Ecto neural progenitor cell (in vitro differentiated cells): Measurements from ENCODE around the gene KAT7.

Source experiments
- DNase-seq: peaks from one replicate; pipeline ENCODE4 v3.0.0-alpha.2; 2018; ENCODE audit warnings: low spot score

Gene KAT7

DNA sequence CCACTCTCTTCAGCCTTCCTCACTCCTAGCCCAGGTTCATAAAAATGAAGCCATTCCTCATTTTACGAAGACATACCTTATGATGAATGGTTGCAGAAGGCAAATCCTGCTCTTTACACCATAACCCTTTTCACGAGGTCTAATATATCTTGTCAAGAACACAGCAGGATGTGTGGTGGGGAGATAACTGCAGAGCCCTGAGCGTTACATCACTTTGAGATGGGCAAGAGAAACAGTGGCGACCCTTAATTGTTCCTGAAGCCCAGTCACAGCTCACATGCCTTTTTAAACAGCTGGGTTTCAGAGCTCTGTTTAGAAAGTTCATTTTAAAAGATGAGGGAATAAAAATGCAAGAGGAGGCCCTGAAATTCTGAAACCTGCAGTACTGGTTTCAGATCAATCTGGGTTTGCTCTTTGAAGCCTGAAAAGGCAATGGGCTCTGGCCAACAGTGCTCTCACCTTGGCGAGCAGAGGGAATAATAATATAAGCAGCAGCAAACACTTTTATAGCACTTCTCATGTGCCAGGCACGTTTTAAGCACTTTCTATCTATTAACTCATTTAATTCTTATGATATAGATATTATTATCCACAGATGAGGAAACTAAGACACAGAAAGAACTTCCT lies 27.4 kb upstream of the KAT7 start:
- DNase-seq = no peak

DNA sequence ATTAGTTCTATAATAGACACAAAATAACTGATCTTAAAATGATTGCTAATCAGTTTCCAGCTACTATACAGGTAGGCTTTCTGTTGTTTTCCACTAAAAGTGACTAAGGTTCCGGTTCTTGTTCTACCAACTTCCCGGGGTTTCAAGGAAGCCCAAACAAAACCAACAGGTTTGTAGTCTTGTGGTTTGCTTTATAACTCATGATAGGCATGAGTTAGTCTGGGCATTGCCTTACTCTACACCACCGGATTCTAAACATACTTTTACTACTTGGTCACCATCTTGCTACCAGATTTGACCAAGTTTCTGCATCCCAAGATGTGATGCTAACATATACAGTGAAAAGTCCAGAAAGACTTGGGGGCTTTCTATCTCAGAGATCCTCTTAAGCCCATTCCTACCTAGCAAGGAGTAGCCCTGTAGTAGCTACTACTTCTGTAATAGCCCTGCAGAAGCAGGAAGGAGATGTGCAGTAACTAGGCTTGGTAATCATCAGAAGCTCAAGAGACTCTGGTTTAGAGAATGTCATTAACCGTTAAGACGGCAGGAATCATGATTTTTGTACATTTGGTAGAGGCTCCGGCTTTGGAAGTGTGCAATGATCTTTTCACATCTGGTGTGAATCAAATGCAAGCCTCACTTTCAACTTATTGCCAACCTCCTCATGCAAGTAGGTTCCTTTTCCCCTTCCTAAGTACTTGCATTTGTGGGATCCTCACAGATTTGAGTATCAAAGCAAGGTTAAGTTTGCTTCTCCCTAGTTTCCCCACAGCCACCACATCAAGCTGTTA lies 26.1 kb upstream of the KAT7 start:
- no peak for DNase-seq

DNA sequence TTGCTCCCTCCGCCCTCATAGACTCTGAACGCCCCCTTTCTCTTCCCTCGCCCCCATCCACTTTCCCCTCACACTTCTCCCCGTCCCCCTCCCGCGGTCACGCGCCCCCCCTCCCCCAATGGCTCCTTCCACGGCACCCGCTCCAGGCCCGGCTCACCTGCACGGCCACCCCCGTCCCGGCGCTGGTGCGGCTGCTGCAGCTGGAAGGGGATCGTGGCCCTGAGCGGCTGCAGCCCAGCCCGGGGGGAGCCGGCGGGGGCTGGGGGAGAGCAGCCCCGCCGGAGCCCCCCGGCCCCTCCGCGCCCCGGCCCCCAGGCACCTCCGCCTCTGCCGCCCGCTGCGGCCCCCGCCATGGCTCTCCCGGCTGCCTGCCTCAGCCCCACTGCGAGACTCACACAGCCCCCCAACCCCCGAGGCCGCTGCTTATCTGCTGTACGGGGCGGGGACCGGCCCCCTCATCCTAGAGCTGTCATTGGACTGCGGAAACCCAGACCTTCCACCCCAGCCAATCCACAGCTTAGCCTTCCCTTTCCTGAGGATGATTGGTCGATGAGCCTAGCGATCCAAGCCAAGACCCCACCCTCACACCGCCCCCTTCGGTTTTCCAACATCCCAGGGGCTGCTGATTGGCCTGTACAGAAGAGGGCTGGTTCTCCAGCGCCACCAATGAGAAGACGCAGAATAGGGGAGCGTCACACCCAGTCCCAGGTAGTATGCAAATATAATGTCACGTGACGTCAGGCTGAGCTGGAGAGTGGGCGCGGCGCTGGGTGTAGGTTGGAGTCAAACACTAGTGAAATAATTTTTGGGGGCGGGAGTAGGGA lies 24.5 kb upstream of the KAT7 start, which contains the start of gene FAM117A:
TSS of gene FAM117A (minus strand) at position 397 of the 824 bp plus-strand sequence. CDS start at position 353, 44 bp downstream.
- DNase-seq = peak; percentile 99

DNA sequence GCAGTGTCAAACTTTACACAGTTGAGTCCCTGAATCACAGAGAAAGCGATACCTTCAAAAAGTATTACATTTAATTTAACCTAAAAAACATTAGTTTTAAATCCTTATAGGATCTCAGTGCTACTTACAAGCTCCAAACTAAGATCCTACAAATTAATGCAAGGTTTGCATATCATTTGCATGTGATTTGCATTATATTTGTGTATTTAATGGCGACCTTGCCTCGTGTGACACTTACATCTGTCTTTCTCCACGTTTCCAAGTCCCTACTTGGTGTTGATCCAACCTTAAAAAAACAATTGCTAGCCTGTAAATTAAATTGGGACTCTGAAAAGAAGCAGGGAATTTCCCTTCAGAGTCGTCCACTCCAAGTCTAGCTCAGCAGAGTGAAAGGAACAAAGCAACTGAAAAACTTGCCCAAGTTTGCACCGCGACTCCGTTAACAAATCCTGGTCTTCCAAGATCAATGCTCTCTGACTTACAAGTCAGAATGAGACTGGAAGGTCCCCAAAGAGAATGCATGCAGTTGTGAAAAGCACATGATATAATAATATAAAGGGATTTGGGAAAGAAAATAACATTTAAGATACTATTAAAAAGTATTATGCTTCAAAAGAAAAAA lies 23.8 kb upstream of the KAT7 start:
- no peak for DNase-seq

DNA sequence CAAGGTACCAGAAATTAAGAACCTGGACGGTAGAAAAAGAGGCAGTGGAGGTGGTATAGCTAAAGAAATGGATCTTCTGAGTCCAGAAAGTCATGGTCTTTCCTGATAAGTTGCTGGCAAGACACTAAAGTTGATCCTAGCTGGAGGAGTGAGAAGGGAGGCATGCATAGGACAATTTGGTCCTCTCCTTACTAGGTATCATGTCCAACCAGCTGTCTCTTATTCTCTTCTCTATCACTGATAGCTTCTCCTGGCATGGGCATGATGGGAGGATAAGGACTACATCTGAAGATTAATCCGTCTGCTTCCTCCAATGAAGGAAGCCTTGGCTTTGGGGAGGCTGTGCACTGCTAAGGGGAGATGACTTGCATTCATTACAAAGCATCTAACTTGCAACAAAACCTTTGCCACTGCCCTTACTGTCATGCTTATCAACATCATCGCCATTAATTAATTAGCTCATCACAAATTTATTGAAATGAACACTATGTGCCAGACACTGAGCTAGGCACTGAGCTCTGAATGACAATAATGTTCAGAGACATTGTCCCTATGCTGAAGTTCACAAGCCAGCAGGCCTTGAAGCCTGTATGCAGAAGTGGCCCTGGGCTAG lies 21.5 kb upstream of the KAT7 start:
- DNase-seq = no peak

DNA sequence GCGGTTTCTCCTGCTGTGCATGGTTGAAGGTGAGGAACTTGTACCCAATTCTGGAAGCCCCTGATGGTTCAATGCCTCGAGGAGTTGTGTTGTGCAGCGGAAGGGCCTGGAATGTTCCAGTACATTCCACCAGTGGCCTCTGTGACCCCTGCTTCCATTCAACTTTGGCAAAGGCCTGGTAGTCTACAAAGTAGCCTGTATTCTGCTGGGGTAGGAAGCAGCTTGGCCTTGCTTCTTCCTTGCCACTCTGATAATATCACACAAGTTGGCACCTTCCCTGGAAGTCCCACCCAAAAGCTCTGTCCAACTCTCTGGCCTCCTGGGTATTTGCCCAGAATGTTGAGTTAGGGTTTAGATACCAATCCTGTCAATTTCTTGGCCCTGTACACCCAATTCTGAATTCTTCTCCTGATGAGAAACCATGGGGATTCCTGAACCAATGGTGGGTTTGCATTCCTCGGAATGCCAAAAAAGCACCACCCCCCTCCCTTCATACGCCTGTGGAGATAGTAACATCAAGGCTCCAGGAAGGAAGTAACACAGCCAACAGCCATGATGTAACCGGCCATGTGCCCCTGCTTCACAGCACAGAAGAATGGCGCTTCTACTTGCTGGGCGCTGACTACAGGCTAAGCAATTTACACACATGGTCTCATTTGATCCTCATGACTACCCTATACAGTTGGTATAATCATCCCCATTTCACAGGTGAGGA lies 12.8 kb upstream of the KAT7 start:
- peak; percentile 58 for DNase-seq

DNA sequence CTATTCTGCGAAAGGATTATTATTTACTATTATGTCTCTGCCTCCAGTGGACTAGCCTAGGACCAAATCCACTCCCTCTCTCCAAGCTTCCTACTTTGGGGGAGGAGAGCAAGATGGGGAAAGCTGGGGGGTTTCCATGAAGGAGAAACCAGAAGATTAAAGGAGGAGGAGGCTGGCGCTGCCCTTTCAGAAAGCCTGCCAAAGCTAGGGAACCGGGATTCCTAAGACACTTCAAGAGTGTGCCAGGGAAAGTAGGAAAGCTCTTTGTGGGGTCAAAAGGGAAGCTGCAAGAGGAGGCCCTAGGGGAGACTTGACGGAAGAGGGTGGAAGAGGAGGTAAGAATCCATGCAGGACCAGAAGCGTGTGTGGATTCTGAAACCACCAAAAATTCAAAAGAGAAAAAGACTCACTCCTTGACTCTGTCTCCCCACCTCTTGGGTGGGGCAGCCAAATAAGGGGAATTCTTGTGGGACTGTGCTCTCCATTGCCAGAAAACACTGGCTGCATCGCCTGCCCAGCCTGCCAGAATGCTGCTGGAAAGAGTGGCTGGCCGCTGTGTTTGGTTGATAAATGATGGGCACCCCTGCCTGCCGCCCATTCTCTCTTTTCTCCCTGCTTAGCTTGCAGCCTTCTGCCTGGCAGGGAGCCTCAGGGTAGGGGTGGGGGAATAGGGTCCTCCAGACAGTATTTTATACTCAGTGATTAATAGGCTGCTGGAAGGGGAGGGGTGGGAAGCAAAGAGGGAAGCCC lies 11.8 kb upstream of the KAT7 start:
- no peak for DNase-seq

DNA sequence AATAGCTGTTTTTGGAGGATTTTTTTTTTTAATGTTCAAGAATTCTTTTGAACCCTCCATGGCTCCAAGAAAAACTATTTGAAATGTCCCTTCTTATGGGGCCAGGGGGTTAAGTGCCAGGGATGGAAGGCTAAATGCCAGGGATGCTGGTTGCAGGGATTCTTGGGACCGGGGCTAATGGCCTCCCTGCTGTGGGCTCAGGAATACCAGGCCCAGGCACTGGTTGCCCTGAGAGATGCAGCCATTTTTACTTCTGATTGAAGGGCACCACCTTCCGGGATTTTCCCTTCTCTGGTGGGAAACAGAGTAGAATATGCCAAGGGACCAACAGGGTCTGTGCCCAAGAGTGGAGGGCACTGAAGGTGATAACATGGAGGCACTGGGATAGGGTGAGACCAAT lies 10.9 kb upstream of the KAT7 start:
- peak; percentile 78 for DNase-seq

DNA sequence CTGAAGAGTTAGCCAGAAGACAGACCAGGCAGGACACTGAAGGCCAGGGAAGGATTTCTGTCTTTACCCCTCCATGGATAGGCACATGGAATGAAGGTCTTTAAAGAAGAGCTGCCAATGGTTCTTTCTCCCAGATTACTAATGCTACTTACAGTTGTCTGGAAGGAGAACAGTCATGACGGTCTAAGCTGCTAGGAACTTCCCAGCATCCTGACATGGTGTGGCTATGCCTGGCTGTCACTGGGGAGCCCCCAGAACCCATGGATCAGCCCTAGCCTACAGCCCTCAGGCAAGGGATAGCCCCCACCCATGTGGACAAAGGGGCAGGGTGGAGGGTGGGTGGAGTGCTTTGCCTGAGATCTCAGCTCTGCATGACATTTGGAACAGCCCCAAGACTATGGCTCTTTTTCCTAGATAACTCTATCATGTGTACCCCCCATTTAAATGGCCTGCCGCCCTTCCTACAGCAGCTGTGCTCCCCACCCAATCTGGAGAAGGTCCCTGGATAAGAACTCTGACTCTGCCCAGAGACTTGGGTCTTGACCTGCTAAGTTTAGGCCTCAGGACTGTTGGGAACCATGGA lies 9.2 kb upstream of the KAT7 start:
- no peak for DNase-seq

DNA sequence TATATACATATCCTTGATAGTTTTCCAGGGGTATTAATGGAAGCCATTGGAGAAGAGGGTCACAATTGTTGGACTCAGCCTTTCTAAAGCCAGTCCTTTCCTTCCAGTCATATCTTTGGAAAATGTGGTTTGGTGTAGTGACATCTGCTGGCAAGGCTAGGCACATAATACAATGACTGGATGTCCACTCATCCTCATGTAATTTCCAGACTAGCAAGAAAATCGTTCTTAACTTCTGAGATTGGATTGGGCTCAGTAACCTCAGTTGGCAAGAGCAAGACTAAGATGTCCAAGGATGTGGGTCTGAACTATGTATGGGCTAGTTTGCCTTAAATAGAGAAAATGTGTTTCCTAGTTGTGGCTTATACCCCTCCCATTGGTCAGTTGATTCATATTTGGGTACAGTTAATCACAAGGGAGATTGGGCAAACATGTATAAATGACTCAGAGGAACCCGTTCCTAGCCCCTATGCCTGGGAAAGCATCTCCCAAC lies 8.7 kb upstream of the KAT7 start:
- no peak for DNase-seq

DNA sequence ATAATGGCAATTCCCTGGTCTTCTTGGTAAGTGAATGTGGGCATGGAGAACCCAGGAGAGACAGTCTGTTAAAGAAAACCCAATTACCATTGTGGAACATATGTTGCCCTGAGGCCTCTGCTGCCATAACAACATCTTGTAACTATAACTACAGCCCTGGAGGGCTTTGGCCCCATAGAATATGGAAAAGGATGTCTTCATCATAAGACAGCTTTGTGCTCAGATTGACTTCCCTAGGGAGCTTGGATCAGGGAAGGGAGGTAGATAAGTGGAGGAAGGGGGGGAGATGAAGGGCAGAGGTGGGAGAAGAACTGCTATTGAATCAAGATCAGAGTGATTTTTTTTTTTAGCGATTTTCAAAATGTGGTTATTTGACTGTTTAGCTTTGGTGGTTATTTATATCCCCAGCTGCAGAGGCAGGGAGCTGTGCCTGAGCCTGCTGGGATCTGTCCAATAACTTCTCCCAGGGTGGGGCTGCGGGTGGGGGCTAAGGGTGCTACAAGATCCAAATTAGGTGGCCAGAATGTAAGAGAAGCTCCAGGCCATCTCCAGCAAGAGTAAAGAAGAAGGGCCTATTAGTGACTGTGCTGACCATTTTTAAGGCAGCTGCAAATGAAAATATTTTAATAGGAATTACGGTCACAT lies 5.3 kb upstream of the KAT7 start:
- DNase-seq = no peak

DNA sequence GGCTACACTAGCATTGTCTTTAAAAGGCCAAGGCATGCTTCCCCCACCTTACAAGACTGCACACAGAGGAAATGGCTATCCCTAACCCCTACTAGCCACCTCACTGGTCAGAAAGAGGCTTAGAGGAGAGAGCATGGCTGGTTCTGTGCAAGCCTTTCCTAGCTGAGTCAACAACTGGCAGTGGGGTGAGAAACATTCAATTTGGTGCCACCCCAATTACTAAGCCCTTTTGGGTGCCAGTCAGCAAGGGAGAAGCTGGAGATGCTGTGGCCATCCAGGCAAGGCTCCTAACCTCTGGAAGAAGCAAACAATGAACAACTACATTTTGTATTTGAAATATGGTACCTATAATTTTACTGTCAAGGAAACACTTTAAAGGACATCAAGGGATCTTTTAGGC lies 4.7 kb upstream of the KAT7 start:
- no peak for DNase-seq

DNA sequence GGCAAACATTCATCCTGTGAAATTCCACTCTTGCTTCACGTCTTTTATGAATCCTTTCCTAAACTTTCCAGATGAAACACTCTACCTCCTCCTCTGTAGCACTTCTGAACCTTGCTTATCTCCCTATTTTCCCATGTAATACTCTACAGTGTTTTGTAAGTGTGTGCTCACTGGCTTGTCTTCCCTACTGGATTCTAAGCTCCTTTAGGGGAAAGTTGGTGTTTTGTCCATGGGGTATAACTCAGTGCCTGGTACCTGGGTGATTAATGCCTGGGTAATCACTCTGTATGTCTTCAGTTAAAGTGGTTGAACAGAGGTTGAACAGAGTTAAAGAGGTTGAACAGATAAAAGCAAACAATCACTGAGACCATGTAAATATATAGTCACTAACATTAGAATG lies 3.8 kb upstream of the KAT7 start:
- no peak for DNase-seq

DNA sequence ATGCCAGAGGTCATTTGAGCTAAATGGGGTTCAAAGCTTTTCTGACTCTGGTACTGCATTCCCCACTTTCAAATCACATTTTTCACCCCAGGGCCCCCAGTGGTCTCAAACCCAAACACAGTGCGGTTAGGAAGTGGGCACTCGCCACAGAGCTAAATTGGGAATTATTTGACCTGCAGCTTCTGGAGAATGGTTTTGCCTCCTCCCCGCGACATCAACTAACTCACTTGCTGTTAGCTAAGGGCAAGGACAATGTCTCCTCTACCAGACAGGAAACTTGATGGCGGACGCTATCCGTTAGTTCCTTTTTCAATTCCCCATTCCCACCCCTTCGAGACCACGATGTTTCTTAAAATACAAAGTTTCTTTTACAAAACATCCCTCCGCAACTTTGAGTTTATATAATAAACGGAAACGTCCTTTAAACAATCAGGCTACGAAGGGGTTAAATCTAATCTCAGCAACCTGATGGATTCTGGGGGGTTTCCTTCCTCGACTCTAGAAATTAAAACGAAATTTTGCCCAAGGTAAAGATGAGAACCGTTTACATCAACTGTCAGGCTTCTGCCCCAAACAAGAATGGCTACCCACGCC lies 500 bp upstream of the KAT7 start:
- DNase-seq = peak; percentile 66

DNA sequence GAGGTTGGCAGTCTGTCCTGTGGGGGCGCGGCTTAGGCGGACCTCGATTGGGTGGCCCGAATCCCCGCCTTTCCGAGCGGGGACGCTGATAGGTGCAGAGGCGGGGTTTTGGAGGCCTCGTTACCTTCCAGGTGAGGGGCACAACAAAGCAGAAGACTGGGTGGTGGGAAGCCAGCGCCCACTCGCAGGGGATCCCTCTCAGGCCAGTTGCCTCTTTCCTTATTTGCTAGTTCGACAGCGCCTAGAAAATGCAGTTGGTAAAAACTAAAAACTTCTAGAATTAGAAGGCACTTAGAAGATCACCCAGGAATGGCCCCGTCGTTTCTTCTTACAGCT lies 730 bp downstream of the KAT7 start:
- DNase-seq = no peak

DNA sequence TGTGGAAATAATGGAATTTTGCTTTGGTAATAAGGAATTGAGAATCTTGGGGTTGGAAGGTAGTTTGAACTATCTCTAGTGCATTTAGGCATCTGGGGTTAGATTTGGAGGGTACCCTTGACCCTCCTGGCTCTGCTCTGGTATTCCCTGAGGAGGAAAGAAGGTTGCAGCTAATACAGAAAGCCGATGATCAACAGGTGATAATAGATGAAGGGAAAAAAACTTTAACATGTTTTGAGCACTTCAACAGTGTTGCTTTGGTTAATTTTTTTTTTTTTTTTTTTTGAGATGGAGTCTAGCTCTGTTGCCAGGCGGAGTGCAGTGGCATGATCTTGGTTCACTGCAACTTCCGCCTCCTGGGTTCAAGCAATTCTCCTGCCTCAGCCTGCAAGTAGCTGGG lies 4.8 kb downstream of the KAT7 start:
- DNase-seq = no peak

DNA sequence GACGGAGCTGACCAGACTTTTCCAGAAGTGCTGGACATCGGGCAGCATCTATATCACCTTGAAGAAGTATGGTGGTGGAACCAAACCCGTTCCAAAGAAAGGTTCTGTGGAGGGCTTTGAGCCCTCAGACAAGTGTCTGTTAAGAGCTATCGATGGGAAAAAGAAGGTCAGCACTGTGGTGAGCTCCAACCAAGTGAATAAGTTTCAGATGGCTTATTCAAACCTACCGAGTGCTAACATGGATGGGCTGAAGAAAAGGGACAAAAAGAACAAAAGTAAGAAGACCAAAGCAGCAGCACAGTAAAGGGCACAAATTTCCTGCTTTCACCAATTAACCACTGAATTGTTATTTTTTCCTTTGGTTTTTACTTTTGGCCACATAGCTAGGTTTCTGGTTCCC lies 6.9 kb downstream of the KAT7 start:
- no peak for DNase-seq

DNA sequence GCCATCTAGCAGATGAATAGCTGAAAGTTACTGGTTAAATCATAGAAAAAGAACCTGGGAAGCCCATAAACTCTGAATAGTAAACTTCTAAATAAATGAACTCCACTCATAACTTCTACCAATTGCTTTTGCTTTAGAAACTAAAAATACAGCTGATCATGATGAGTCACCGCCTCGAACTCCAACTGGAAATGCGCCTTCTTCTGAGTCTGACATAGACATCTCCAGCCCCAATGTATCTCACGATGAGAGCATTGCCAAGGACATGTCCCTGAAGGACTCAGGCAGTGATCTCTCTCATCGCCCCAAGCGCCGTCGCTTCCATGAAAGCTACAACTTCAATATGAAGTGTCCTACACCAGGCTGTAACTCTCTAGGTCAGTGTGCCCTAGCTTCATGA lies 9.7 kb downstream of the KAT7 start:
- no peak for DNase-seq

DNA sequence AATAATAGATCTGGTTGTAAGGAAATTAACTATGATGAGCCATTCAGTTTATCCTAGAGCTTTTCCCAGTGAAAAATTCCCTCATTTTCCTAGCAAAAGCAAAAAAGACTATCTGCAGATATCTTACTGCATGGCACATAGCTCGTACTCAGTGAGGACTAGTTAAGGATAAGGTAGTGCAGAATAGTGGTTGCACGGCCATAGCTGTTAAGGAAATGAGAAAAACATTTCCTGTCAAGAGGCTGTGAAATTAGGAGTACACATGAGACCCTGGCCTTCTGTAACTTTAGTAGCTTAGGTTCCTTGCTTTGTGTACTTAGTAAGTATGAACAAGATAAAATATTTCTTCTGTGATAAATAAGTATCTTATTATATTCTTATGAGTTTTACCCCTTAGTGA lies 10.3 kb downstream of the KAT7 start:
- DNase-seq = no peak
